MM.1S (cell line): ENCODE results near the gene BPIFB1.

Source experiments
- CTCF ChIP-seq: fragments of 300-600 bp; sonication (generic); IDR thresholded peaks from 2 replicates; pipeline ENCODE4 v1.5.1; 2016; ENCODE audit warnings: antibody characterized with exemption, low read length, mixed read lengths
- EZH2 ChIP-seq: fragments of 300-600 bp; sonication (generic); optimal IDR thresholded peaks from 2 replicates; pipeline ENCODE3; 2017; ENCODE audit warnings: low read depth, mild to moderate bottlenecking, antibody characterized with exemption, low read length, mixed read lengths
- EZH2phosphoT487 ChIP-seq: fragments of 300-600 bp; sonication (generic); IDR thresholded peaks from 2 replicates; pipeline ENCODE4 v1.6.1; 2018; ENCODE audit warnings: antibody characterized with exemption, low read length

GRCh38 chr20:33322456-33322855, 39.4 kb downstream of the BPIFB1 start:
- no peak for TF ChIP-seq CTCF
- TF ChIP-seq EZH2phosphoT487: no peak
- no peak for TF ChIP-seq EZH2
